ENCODE measurements around the gene UBC. TPM values are rescaled to one million over a fixed set of nuclear protein-coding genes. Genes with fewer than 3 reads are reported as not detected.

Gene UBC
- total RNA-seq = 854 and 859 TPM in 2 replicates

- intact Hi-C loops (cut with micrococcal nuclease) = loop anchor here (1.0 to 5.0 kb wide), 2 partner anchors 13 to 447 kb away; no protein-coding TSS in a partner anchor
Measured at GRCh38 chr12:124914392-124915238, at the start of gene UBC. TSS of gene UBC (minus strand) at chr12:124914650. CDS start at chr12:124913771, 879 bp downstream.

GRCh38 chr12:124963211-124963610, 48.8 kb upstream of the UBC start:
- intact Hi-C loops (cut with micrococcal nuclease) = no loop called here

GRCh38 chr12:124961055-124961454, 46.6 kb upstream of the UBC start:
- intact Hi-C loops (cut with micrococcal nuclease) = no loop called here

DNA sequence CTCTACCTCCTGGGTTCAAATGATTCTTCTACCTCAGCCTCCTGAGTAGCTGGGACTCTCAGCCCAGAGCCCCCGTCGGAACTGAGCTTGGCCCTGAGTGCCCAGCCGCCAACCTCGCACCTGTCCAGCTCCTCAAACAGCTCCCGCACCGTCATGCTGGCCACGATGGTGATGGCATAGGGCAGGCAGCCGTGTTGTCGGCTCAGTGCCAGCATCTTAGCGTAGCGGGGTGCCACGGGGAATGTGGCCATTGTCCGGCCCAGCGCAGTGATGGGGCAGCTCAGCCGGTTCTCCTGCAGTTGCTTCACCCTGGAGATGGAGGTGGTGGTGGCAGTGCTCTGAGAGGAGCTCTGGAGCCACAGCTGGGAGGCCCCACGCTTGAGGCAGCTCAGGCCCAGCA, 42.1 kb upstream of the UBC start:
- intact Hi-C loops (cut with micrococcal nuclease) = no loop called here

GRCh38 chr12:124954771-124955170, 40.3 kb upstream of the UBC start:
- intact Hi-C loops (cut with micrococcal nuclease) = no loop called here

- intact Hi-C loops (cut with micrococcal nuclease) = no loop called here
Measured at GRCh38 chr12:124953689-124954405, 39.4 kb upstream of the UBC start.

- intact Hi-C loops (cut with micrococcal nuclease) = no loop called here
Measured at GRCh38 chr12:124952801-124953200, 38.4 kb upstream of the UBC start.

DNA sequence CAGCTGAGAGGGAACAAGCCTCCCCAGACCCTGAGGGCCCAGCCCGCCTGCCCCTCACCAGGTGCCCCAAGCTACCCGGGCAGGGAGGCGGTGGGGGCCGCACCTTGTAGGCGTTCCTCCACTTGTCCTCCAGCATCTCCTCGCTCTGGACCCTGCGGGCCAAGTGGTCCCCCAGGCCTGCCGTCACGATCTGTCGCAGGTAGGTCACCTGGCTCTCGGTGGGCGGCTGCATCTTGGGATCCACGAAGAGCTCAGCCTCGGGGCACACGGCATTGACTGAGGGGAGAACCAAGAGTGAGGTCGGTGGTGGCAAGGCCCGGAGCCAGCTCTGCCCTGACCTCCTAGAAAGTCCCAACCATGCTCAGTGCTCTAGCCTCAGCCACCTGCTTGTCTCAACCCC, 37.8 kb upstream of the UBC start:
- intact Hi-C loops (cut with micrococcal nuclease) = no loop called here

GRCh38 chr12:124949779-124950728, 35.6 kb upstream of the UBC start:
- intact Hi-C loops (cut with micrococcal nuclease) = no loop called here

GRCh38 chr12:124949066-124949465, 34.6 kb upstream of the UBC start:
- intact Hi-C loops (cut with micrococcal nuclease) = no loop called here

GRCh38 chr12:124947561-124948398, 33.3 kb upstream of the UBC start:
- intact Hi-C loops (cut with micrococcal nuclease) = no loop called here

GRCh38 chr12:124947013-124947412, 32.6 kb upstream of the UBC start:
- intact Hi-C loops (cut with micrococcal nuclease) = no loop called here

- intact Hi-C loops (cut with micrococcal nuclease) = no loop called here
Measured at GRCh38 chr12:124946447-124946793, 32.0 kb upstream of the UBC start.

- intact Hi-C loops (cut with micrococcal nuclease) = no loop called here
Measured at GRCh38 chr12:124941170-124941527, 26.7 kb upstream of the UBC start.

DNA sequence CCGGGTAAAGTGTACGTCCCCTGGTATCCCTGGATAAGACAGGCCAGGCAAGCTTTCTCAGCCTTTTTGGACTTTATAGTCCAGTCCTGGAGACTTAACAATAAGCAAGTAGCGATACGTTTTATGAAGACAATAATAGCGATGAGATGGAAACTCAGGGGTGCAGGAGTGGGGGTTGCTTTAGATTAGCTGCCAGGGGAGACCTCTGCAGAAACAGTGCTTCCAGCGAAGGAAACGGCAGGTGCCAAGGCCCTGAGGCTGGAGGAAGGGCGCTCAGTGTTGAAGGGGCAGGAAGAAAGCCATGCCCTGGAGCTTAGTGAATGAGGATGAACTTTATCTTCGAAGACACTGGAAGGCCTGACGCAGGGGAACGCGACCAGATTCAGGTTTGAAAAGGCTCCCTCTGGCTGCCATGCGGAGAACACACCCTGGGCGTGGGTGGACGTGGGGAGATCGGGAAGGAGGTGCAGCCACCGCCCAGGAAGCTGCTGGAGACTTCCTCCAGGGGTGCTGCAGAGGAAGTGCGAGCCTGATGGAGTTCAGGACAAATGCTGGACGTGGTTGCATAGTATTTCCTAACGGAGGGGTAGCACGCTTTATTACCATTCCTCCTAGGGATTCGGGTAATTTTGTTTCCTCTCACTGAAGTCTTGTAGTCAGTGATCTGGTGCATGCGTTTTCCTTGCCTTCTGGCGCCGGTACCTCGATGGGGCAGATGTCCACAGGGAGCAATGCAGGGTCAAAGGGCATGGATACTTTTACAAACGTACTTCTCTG, 26.1 kb upstream of the UBC start:
- intact Hi-C loops (cut with micrococcal nuclease) = no loop called here

GRCh38 chr12:124940143-124940392, 25.6 kb upstream of the UBC start:
- intact Hi-C loops (cut with micrococcal nuclease) = no loop called here

DNA sequence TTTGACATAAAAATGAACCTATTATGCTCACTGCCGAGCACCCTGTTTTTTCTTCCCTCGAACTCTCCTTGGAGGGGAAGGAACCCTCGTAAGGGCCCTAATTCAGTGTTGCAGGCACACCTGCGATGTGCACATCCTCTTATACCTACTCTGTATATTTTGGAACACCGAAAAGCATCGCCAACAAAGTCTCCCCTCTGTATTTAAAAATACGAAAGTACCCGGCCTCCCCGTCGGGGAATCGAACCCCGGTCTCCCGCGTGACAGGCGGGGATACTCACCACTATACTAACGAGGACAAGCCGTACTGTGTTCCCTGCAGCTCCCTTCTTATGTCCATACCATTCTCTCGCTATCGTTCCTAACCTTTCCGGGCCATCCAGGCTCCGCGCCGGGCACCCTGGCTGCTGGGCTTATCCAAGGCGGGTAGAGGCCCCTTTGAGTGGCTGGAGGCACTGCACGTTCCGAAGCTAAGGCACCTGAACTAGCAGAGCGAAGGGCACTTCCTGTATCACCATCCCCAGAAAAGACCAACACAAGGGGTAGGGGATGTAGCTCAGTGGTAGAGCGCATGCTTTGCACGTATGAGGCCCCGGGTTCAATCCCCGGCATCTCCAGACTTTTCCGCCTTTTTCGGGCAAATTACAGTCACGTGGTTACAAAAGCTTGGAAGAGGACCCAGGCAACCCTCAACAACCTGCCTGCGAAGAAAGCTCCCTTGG, 25.1 kb upstream of the UBC start:
- intact Hi-C loops (cut with micrococcal nuclease) = loop anchor here (1.0 kb wide), 5 partner anchors 12 to 54 kb away; partner anchors contain the start of genes BRI3BP and DHX37

GRCh38 chr12:124939079-124939420, 24.6 kb upstream of the UBC start:
- intact Hi-C loops (cut with micrococcal nuclease) = loop anchor here (1.0 kb wide), 5 partner anchors 12 to 54 kb away; partner anchors contain the start of genes BRI3BP and DHX37

GRCh38 chr12:124938587-124938986, 24.1 kb upstream of the UBC start:
- intact Hi-C loops (cut with micrococcal nuclease) = no loop called here
